BLaER1 treated with 17β-estradiol and CSF1 and Interleukin-3, amounts not matched to agents 10 nM and 100 nM (cell line): ENCODE measurements around the gene PITX1.

Source experiments
- H3K27ac ChIP-seq, 11 experiments: shearing (Covaris generic); formaldehyde crosslinking; 2 replicates each; pipeline ENCODE4 v1.8.1; 2022
- H3K27me3 ChIP-seq, 11 experiments: shearing (Covaris generic); formaldehyde crosslinking; 2 replicates each; pipeline ENCODE4 v1.8.1; 2022
- H3K36me3 ChIP-seq, 11 experiments: shearing (Covaris generic); formaldehyde crosslinking; 2 replicates each; pipeline ENCODE4 v1.8.1; 2022
- H3K4me1 ChIP-seq, 10 experiments: shearing (Covaris generic); formaldehyde crosslinking; 2 replicates each; pipeline ENCODE4 v1.8.1; 2022
- H3K4me2 ChIP-seq, 11 experiments: shearing (Covaris generic); formaldehyde crosslinking; 2 replicates each; pipeline ENCODE4 v1.8.1; 2022
- H3K4me3 ChIP-seq, 10 experiments: shearing (Covaris generic); formaldehyde crosslinking; 2 replicates each; pipeline ENCODE4 v1.8.1; 2022
- H3K9ac ChIP-seq, 11 experiments: shearing (Covaris generic); formaldehyde crosslinking; 2 replicates each; pipeline ENCODE4 v1.8.1; 2022
- H3K9me3 ChIP-seq, 11 experiments: shearing (Covaris generic); formaldehyde crosslinking; replicated peaks in 1 of 11; 2 replicates each; pipeline ENCODE4 v1.8.1; 2022
- H4K20me1 ChIP-seq, 11 experiments: shearing (Covaris generic); formaldehyde crosslinking; 2 replicates each; pipeline ENCODE4 v1.8.1; 2022
- Cebpa-rat ChIP-seq, 11 experiments: shearing (Covaris generic); IDR thresholded peaks; 2 replicates each; pipeline ENCODE4 v1.8.1; 2022

PITX1 gene

DNA sequence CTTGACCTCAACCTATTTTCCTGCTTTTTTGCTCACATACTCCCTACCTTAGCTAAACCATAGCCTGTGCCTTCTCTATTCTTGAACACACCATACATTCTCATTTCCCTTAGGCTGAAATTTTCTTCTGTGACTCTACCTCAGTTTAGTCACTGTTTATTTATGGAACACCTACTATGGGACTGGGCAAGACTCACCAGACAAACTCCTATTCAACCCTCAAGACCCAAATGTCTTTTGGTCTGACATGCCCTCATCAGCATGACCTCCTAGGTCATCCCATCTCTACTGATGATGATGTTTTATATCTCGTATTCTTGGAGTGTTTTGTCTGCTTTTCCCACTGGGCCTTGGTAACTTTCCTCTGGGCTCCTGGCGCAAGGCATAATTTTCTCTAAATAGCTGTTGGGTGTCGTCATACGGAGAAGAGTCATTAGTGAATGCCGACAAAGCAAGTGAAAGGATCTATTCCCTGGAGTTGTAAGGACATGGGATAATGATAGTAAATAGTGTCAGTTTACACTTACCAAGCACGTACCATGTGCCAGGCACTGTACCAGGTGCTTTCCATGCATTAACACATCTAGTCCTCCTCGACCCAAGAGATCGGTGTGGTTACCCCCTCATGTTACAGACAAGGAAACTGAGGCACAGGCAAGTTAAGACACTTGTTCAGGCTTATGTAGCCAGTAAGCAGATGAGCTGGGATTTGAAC, 22.4 kb upstream of the PITX1 start:
- no peaks in the 10 kb centered on the region for H3K27me3 ChIP-seq
- no peak for TF ChIP-seq Cebpa-rat (IDR thresholded peaks at IDR 0.05)
- no peaks in the 10 kb centered on the region; a peak in 1 of 22 replicates for H4K20me1 ChIP-seq
- H3K4me3 ChIP-seq, result no peak overlapping the region
- H3K4me2 ChIP-seq, result no peak overlapping the region
- no peak overlapping the region for H3K27ac ChIP-seq
- no peaks in the 10 kb centered on the region for H3K9me3 ChIP-seq
- peaks cover 0 to 23% (median 17%) of the 10 kb centered on the region in 10 experiments; a peak in 17 of 20 replicates for H3K4me1 ChIP-seq
- H3K36me3 ChIP-seq, result no peaks in the 10 kb centered on the region
- no peak overlapping the region for H3K9ac ChIP-seq

GRCh38 chr5:135055396-135055795, 21.4 kb upstream of the PITX1 start:
- Histone ChIP-seq H3K36me3 (no peaks in the 10 kb centered on the region), H3K27me3 (no peaks in the 10 kb centered on the region), H3K4me3 (no peak overlapping the region), H3K27ac (no peak overlapping the region), H3K4me2 (no peak overlapping the region), H4K20me1 (no peaks in the 10 kb centered on the region; a peak in 1 of 22 replicates), H3K4me1 (peaks cover 0 to 23% (median 17%) of the 10 kb centered on the region in 10 experiments; a peak in 17 of 20 replicates), H3K9me3 (peaks cover 0 to 2% (median 0%) of the 10 kb centered on the region in 11 experiments; a peak in 1 of 22 replicates), H3K9ac (no peak overlapping the region)
- no peak for TF ChIP-seq Cebpa-rat (IDR thresholded peaks at IDR 0.05)

DNA sequence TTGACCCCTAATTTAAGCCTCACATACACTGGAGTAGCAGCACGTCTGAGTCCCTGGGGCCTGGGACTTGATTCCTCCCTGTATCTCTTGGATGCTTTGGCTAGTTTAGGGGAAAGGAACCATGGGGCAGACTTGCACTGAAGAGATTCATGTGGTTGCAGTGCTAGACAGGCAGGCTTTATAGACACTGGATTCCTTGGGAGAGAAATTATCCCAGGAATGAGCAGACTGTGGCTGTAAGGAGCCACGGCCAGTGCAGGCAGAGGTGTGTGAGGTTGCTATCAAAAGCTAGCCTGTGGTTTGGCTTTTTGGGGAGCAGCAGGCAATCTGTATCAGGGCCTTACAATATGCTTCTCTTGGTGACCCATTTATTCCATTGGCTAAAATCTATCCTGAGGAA, 20.5 kb upstream of the PITX1 start:
- H3K4me3 ChIP-seq, result no peak overlapping the region
- H3K27ac ChIP-seq, result no peak overlapping the region
- H3K9me3 ChIP-seq, result peaks cover 0 to 5% (median 0%) of the 10 kb centered on the region in 11 experiments; a peak in 1 of 22 replicates
- H3K36me3 ChIP-seq, result no peaks in the 10 kb centered on the region
- H3K27me3 ChIP-seq, result no peaks in the 10 kb centered on the region; a peak in 1 of 22 replicates
- H3K9ac ChIP-seq, result no peak overlapping the region
- no peaks in the 10 kb centered on the region; a peak in 1 of 22 replicates for H4K20me1 ChIP-seq
- no peak for TF ChIP-seq Cebpa-rat (IDR thresholded peaks at IDR 0.05)
- H3K4me2 ChIP-seq, result peak overlapping the region in 3 of 11 experiments; percentile 10 to 82 (median 66); a peak in 4 of 22 replicates
- H3K4me1 ChIP-seq, result peaks cover 0 to 23% (median 17%) of the 10 kb centered on the region in 10 experiments; a peak in 17 of 20 replicates

GRCh38 chr5:135053989-135054388, 20.0 kb upstream of the PITX1 start:
- no peaks in the 10 kb centered on the region for H3K36me3 ChIP-seq
- peaks cover 0 to 23% (median 17%) of the 10 kb centered on the region in 10 experiments; a peak in 17 of 20 replicates for H3K4me1 ChIP-seq
- H4K20me1 ChIP-seq, result no peaks in the 10 kb centered on the region; a peak in 1 of 22 replicates
- TF ChIP-seq Cebpa-rat (IDR thresholded peaks at IDR 0.05), result no peak
- H3K9ac ChIP-seq, result no peak overlapping the region
- H3K4me3 ChIP-seq, result no peak overlapping the region
- no peaks in the 10 kb centered on the region; a peak in 1 of 22 replicates for H3K27me3 ChIP-seq
- H3K27ac ChIP-seq, result no peak overlapping the region
- peaks cover 0 to 5% (median 0%) of the 10 kb centered on the region in 11 experiments; a peak in 1 of 22 replicates for H3K9me3 ChIP-seq
- H3K4me2 ChIP-seq, result peak overlapping the region in 8 of 11 experiments; percentile 13 to 82 (median 68); a peak in 14 of 22 replicates

DNA sequence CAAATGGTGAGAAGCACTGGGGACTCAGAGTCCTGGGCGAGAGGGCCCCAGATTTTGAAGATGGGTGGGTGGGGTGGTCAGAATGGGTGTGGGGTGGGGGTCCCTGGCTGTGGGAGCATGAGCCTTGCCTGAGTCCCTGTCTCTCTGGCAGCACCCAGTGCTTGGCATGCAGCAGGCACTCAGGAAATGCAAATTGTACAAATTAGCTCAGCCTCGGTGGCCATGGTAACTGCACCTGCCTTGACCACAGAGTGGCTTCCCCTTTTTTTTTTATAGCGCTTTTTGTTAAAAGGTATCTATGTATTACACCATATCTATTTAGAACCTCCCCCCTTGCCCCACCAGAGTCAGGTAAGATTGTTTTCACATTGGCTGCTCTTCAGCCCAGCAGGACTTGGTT, 19.2 kb upstream of the PITX1 start:
- Histone ChIP-seq H3K4me1 (peaks cover 0 to 23% (median 17%) of the 10 kb centered on the region in 10 experiments; a peak in 17 of 20 replicates), H3K9me3 (peaks cover 0 to 5% (median 0%) of the 10 kb centered on the region in 11 experiments; a peak in 1 of 22 replicates), H4K20me1 (no peaks in the 10 kb centered on the region; a peak in 1 of 22 replicates), H3K27ac (no peak overlapping the region), H3K9ac (no peak overlapping the region), H3K36me3 (no peaks in the 10 kb centered on the region), H3K4me2 (peak overlapping the region in 10 of 11 experiments; percentile 10 to 82 (median 66); a peak in 19 of 22 replicates), H3K4me3 (no peak overlapping the region), H3K27me3 (no peaks in the 10 kb centered on the region; a peak in 1 of 22 replicates)
- TF ChIP-seq Cebpa-rat (IDR thresholded peaks at IDR 0.05), result no peak

- peak overlapping the region in 10 of 11 experiments; percentile 10 to 82 (median 66); a peak in 18 of 22 replicates for H3K4me2 ChIP-seq
These were observed 18.6 kb upstream of the PITX1 start for GRCh38 chr5:135052511-135053145.

GRCh38 chr5:135051872-135052271, 17.8 kb upstream of the PITX1 start:
- H3K27ac ChIP-seq, result no peak overlapping the region
- no peaks in the 10 kb centered on the region; a peak in 1 of 22 replicates for H3K27me3 ChIP-seq

More at GRCh38 chr5:135052511-135053145, 18.6 kb upstream of the PITX1 start:
- Histone ChIP-seq H3K4me3 (no peak overlapping the region), H3K9me3 (peaks cover 0 to 5% (median 0%) of the 10 kb centered on the region in 11 experiments; a peak in 1 of 22 replicates), H3K9ac (no peak overlapping the region), H3K27ac (no peak overlapping the region), H3K4me1 (peaks cover 0 to 23% (median 17%) of the 10 kb centered on the region in 10 experiments; a peak in 17 of 20 replicates), H3K36me3 (no peaks in the 10 kb centered on the region), H4K20me1 (no peaks in the 10 kb centered on the region), H3K27me3 (no peaks in the 10 kb centered on the region; a peak in 1 of 22 replicates)
- TF ChIP-seq Cebpa-rat (IDR thresholded peaks at IDR 0.05), result no peak

DNA sequence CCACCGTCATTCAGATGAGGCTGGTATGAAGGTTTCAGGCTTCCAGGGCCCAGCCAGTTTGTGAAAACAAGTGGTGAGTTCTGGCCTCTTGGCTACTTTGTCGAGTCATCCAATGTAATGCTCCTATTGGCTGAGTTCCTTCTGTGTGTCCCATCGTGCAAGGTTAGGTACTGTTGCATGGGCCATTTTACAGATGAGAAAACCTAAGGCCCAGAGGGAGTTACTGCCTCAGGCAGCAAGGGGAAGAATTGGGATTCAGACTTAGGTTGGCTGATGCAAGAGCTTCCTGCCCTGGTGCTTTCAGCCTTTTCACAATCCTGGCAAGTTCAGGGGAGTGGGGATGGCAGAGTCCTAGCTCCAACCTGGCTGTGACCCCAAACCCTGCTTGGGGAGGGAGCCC, 17.4 kb upstream of the PITX1 start:
- TF ChIP-seq Cebpa-rat (IDR thresholded peaks at IDR 0.05), result no peak
- no peak overlapping the region for H3K4me2 ChIP-seq
- H4K20me1 ChIP-seq, result no peaks in the 10 kb centered on the region
- no peak overlapping the region for H3K27ac ChIP-seq
- no peaks in the 10 kb centered on the region for H3K36me3 ChIP-seq
- no peak overlapping the region for H3K4me3 ChIP-seq
- peaks cover 0 to 5% (median 0%) of the 10 kb centered on the region in 11 experiments; a peak in 1 of 22 replicates for H3K9me3 ChIP-seq
- H3K9ac ChIP-seq, result no peak overlapping the region
- no peaks in the 10 kb centered on the region; a peak in 1 of 22 replicates for H3K27me3 ChIP-seq
- H3K4me1 ChIP-seq, result peaks cover 0 to 23% (median 17%) of the 10 kb centered on the region in 10 experiments; a peak in 17 of 20 replicates

More at GRCh38 chr5:135051872-135052271, 17.8 kb upstream of the PITX1 start:
- H3K9me3 ChIP-seq, result peaks cover 0 to 5% (median 0%) of the 10 kb centered on the region in 11 experiments; a peak in 1 of 22 replicates
- H3K9ac ChIP-seq, result no peak overlapping the region
- no peak overlapping the region for H3K4me3 ChIP-seq
- no peaks in the 10 kb centered on the region for H3K36me3 ChIP-seq
- no peaks in the 10 kb centered on the region for H4K20me1 ChIP-seq
- H3K4me1 ChIP-seq, result peaks cover 0 to 23% (median 17%) of the 10 kb centered on the region in 10 experiments; a peak in 17 of 20 replicates
- TF ChIP-seq Cebpa-rat (IDR thresholded peaks at IDR 0.05), result no peak
- no peak overlapping the region for H3K4me2 ChIP-seq
